Tibial nerve (tissue), 4 donors: ENCODE data around the gene NENF. TPM values are rescaled to one million over a fixed set of nuclear protein-coding genes. Genes with fewer than 3 reads are reported as not detected.

Experiments
- DNase-seq, 2 donors: peaks; one replicate each; pipeline ENCODE4 v3.0.0-alpha.2; 2019; ENCODE audit warnings: low spot score in 2 of 2
- H3K27ac ChIP-seq, 4 donors: fragments of 200-600 bp; sonication (generic) in 3 of 4; one replicate each; pipeline ENCODE4 v1.5.1; 2017 to 2019; ENCODE audit warnings: mild to moderate bottlenecking in 1 of 4
- H3K27me3 ChIP-seq, 2 donors: fragments of 200-600 bp; sonication (generic) in 1 of 2; one replicate each; pipeline versions ENCODE4 v1.5.1 to v1.6.0; 2017 to 2019
- H3K36me3 ChIP-seq, 3 donors: fragments of 200-600 bp; sonication (generic); one replicate each; pipeline ENCODE4 v1.5.1; 2018 to 2019
- H3K4me1 ChIP-seq, 4 donors: fragments of 200-600 bp; sonication (generic) in 3 of 4; one replicate each; pipeline ENCODE4 v1.5.1; 2017 to 2019
- H3K4me3 ChIP-seq, 4 donors: fragments of 200-600 bp; sonication (generic) in 3 of 4; one replicate each; pipeline ENCODE4 v1.5.1; 2017 to 2019; ENCODE audit warnings: mild to moderate bottlenecking in 1 of 4, moderate library complexity in 1 of 4
- H3K9me3 ChIP-seq, 4 donors: fragments of 200-600 bp; sonication (generic) in 3 of 4; one replicate each; pipeline ENCODE4 v1.5.1; 2017 to 2019
- EP300 ChIP-seq, 2 donors: sonication (generic); formaldehyde crosslinking; IDR thresholded peaks; one replicate each; pipeline ENCODE4 v1.6.1; 2017; ENCODE audit warnings: antibody characterized with exemption in 2 of 2, mild to moderate bottlenecking in 1 of 2
- POLR2A ChIP-seq, 2 donors: fragments of 450-650 bp; IDR thresholded peaks; one replicate each; pipeline ENCODE4 v1.6.1; 2017; ENCODE audit warnings: antibody characterized with exemption in 2 of 2, mild to moderate bottlenecking in 2 of 2, moderate library complexity in 2 of 2
- WGBS, 2 donors: methylation state at CpG; one replicate each; pipeline ENCODE4 v1.1.5; 2018; 5-methylcytosine and 5-hydroxymethylcytosine counted together
- total RNA-seq, 4 donors: library from RNA; depleted of rRNA; stranded (reverse); fragments of >200 nt; gene quantifications; one replicate each; pipeline ENCODE4 v1.1.0, GENCODE V29; 2016
- TF ChIP-seq, protein P1 (sequence below), 5 experiments: fragments of 200-600 bp in 3 of 5; fragments of 450-650 bp in 2 of 5; sonication (generic) in 3 of 5; IDR thresholded peaks; one replicate each; pipeline ENCODE4 v1.5.1; 2016 to 2019; ENCODE audit warnings: antibody characterized with exemption in 5 of 5, mild to moderate bottlenecking in 3 of 5, moderate library complexity in 2 of 5

NENF gene
- total RNA-seq, 4 donors from 2014 or later: 164 to 211 (median 164) TPM

DNA sequence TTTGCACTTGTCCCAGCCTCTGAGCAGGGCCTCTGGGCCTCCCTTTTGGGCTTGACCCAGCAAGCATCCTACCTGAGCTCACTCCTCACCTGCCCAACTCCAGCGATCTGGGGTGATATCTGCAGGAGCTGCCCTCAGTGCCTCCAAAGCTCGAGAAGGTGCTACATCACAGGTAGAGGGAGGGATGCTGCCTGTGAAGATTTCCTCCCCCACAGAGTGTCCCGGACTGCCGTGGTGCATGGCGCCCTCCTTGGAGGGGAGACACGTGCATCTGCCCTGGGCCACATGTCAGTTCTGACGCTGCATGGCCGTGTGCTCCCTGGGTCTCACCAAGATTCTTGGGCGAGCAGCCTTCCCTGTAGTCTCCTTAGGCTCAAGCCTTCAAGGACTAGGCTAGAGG is 27.7 kb downstream of the NENF start:
- peak overlapping the region in 1 of 4 donors; percentile 68 for H3K27ac ChIP-seq
- WGBS, 2 donors: 82 to 92% methylated on average over 4 to 9 of the region's 9 CpGs
- TF ChIP-seq POLR2A (IDR thresholded peaks at IDR 0.05): no peak
- TF ChIP-seq, protein P1, sequence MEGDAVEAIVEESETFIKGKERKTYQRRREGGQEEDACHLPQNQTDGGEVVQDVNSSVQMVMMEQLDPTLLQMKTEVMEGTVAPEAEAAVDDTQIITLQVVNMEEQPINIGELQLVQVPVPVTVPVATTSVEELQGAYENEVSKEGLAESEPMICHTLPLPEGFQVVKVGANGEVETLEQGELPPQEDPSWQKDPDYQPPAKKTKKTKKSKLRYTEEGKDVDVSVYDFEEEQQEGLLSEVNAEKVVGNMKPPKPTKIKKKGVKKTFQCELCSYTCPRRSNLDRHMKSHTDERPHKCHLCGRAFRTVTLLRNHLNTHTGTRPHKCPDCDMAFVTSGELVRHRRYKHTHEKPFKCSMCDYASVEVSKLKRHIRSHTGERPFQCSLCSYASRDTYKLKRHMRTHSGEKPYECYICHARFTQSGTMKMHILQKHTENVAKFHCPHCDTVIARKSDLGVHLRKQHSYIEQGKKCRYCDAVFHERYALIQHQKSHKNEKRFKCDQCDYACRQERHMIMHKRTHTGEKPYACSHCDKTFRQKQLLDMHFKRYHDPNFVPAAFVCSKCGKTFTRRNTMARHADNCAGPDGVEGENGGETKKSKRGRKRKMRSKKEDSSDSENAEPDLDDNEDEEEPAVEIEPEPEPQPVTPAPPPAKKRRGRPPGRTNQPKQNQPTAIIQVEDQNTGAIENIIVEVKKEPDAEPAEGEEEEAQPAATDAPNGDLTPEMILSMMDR (IDR thresholded peaks at IDR 0.05): no peak
- no peak for TF ChIP-seq EP300 (IDR thresholded peaks at IDR 0.05)

DNA sequence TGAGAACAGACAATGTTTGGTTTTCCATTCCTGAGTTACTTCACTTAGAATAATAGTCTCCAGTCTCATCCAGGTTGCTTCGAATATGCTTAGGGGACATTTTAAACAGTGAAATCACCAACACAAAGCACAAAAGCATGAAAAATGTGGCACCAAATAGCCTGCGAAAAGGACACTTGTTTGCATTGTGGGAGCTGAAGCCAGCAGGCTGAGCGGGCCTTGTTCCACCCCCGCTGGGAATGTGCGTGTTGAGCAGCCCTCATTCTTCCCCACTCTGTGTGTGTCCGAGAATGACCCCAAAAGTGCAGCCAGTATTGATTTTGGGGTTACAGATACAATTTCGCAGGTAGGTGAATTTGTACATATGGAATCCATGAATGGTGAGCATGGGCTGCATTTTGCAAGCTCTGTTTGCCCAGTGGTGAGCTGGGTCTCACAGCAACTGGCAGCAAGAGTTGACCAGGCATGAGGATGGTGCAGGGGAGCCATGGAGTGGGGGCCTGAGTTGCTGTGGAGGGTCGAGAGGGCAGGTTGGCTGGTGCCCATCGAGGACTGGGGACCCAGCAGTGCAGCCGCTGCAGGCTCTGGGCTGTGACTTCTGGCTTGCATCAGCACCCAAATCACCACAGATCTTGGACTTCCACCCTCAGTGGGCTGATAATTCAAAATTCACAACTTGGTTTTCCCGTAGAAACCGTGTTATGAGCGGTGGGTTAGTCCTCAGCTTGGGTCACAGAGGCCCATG is 29.4 kb downstream of the NENF start:
- H3K4me1 ChIP-seq: peaks cover 0 to 5% (median 0%) of the 10 kb centered on the region in 4 donors
- 62 to 72% methylated on average over 13 of the region's 13 CpGs for WGBS, 2 donors
- H3K27ac ChIP-seq: peak overlapping the region in 1 of 4 donors; percentile 68
- H3K4me3 ChIP-seq: no peak overlapping the region
- no peaks in the 10 kb centered on the region for H3K27me3 ChIP-seq
- TF ChIP-seq, protein P1 (IDR thresholded peaks at IDR 0.05): no peak
- TF ChIP-seq POLR2A (IDR thresholded peaks at IDR 0.05): no peak
- peak in 1 of 2 donors; percentile 32 for TF ChIP-seq EP300 (IDR thresholded peaks at IDR 0.05)
- H3K9me3 ChIP-seq: peaks cover 0 to 8% (median 0%) of the 10 kb centered on the region in 4 donors
- no peak for DNase-seq
- H3K36me3 ChIP-seq: no peaks in the 10 kb centered on the region

More for the DNA sequence above, 27.7 kb downstream of the NENF start:
- H3K27me3 ChIP-seq: no peaks in the 10 kb centered on the region
- H3K4me1 ChIP-seq: peaks cover 0 to 11% (median 5%) of the 10 kb centered on the region in 4 donors
- H3K9me3 ChIP-seq: peaks cover 0 to 8% (median 0%) of the 10 kb centered on the region in 4 donors
- H3K4me3 ChIP-seq: no peak overlapping the region
- DNase-seq: no peak
- no peaks in the 10 kb centered on the region for H3K36me3 ChIP-seq

- no peaks in the 10 kb centered on the region for H3K9me3 ChIP-seq
- 79 to 80% methylated on average over 7 of the region's 7 CpGs for WGBS, 2 donors
- H3K27me3 ChIP-seq: no peaks in the 10 kb centered on the region
- peaks cover 0 to 15% (median 0%) of the 10 kb centered on the region in 4 donors for H3K4me1 ChIP-seq
- TF ChIP-seq EP300 (IDR thresholded peaks at IDR 0.05) (no peak), POLR2A (IDR thresholded peaks at IDR 0.05) (no peak)
- TF ChIP-seq, protein P1 (IDR thresholded peaks at IDR 0.05): no peak
- no peak overlapping the region for H3K27ac ChIP-seq
- H3K36me3 ChIP-seq: no peaks in the 10 kb centered on the region
- H3K4me3 ChIP-seq: no peak overlapping the region
- DNase-seq: no peak
Observed at GRCh38 chr1:212463565-212464285, 31.0 kb downstream of the NENF start.

- Histone ChIP-seq H3K4me3 (no peak overlapping the region), H3K27ac (no peak overlapping the region), H3K4me1 (peaks cover 0 to 23% (median 9%) of the 10 kb centered on the region in 4 donors), H3K9me3 (no peaks in the 10 kb centered on the region), H3K36me3 (no peaks in the 10 kb centered on the region), H3K27me3 (no peaks in the 10 kb centered on the region)
- no peak for TF ChIP-seq EP300 (IDR thresholded peaks at IDR 0.05)
- no peak for DNase-seq
- WGBS, 2 donors: 95 to 99% methylated on average over 7 of the region's 7 CpGs
Observed at GRCh38 chr1:212465311-212465710, 32.6 kb downstream of the NENF start.

- TF ChIP-seq, protein P1 (IDR thresholded peaks at IDR 0.05): no peak
- TF ChIP-seq EP300 (IDR thresholded peaks at IDR 0.05) (no peak), POLR2A (IDR thresholded peaks at IDR 0.05) (no peak)
- WGBS, 2 donors: 70 to 80% methylated on average over 2 of the region's 2 CpGs
- no peak overlapping the region for H3K4me3 ChIP-seq
- DNase-seq: no peak
- H3K4me1 ChIP-seq: peaks cover 0 to 27% (median 10%) of the 10 kb centered on the region in 4 donors
- H3K27me3 ChIP-seq: no peaks in the 10 kb centered on the region
- H3K36me3 ChIP-seq: no peaks in the 10 kb centered on the region
- peak overlapping the region in 1 of 4 donors; percentile 15 for H3K27ac ChIP-seq
- H3K9me3 ChIP-seq: no peaks in the 10 kb centered on the region
Observed at GRCh38 chr1:212466437-212466836, 33.7 kb downstream of the NENF start.
